Retinal pigment epithelial cell (primary cell): Measurements from ENCODE around the gene REEP5.
A peak's percentile ranks its signal among the peaks of the same experiment; 100 is the strongest.

Experiments
- DNase-seq: peaks from one replicate; pipeline ENCODE4 v3.0.0-alpha.2; 2010; ENCODE audit warnings: low read depth
- H3K4me3 ChIP-seq: 2 replicates; pipeline ENCODE4 v1.5.1; 2011; ENCODE audit warnings: mild to moderate bottlenecking, low read length, control low read depth, moderate library complexity
- TF ChIP-seq, protein P1 (sequence below): conservative IDR thresholded peaks from 2 replicates; pipeline ENCODE4 v1.5.1; 2011; ENCODE audit warnings: low read depth, low read length, control low read depth, inconsistent platforms

The REEP5 gene

DNA sequence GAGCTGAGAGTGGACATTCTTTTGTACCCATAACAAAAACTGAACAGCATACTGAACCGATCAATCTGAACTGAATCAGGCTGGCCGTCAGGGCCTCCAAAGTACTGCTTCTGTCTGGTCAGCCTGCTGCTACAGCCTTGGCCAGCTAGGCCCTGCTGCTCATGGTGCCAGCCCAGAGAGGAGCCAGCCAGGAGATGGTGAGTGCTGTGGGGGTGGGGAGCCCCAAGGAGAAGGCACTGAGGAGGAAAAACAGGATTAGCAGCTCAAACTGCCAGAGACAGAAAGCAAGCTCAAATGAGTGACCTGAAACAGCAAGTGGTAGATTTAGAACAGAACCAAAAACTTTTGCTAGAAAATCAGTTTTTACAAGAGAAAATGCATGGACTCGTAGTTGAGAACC lies 37.0 kb downstream of the REEP5 start:
- TF ChIP-seq, protein P1, sequence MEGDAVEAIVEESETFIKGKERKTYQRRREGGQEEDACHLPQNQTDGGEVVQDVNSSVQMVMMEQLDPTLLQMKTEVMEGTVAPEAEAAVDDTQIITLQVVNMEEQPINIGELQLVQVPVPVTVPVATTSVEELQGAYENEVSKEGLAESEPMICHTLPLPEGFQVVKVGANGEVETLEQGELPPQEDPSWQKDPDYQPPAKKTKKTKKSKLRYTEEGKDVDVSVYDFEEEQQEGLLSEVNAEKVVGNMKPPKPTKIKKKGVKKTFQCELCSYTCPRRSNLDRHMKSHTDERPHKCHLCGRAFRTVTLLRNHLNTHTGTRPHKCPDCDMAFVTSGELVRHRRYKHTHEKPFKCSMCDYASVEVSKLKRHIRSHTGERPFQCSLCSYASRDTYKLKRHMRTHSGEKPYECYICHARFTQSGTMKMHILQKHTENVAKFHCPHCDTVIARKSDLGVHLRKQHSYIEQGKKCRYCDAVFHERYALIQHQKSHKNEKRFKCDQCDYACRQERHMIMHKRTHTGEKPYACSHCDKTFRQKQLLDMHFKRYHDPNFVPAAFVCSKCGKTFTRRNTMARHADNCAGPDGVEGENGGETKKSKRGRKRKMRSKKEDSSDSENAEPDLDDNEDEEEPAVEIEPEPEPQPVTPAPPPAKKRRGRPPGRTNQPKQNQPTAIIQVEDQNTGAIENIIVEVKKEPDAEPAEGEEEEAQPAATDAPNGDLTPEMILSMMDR: no peak
- peak; percentile 17 for DNase-seq
- H3K4me3 ChIP-seq: no peak overlapping the region

DNA sequence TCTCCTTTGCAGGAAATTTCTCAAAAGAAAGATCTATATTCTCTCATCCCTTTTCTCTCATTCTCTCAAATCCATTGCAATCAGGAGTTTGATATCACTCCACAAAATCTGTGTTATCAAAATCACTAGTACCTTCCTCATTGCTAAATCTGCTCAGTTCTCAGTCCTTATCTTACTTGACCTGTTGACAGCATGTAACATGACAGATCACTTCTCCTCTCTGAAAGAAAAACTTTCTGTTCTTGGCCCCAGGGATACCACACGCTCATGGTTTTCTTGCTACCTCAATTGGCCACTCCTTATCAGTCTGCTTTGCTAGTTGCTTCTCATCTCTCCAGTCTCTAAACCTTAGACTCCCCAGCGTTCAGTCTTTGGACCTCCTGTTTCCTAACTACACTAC lies 38.8 kb downstream of the REEP5 start:
- TF ChIP-seq, protein P1: no peak
- no peak for DNase-seq
- H3K4me3 ChIP-seq: no peak overlapping the region

DNA sequence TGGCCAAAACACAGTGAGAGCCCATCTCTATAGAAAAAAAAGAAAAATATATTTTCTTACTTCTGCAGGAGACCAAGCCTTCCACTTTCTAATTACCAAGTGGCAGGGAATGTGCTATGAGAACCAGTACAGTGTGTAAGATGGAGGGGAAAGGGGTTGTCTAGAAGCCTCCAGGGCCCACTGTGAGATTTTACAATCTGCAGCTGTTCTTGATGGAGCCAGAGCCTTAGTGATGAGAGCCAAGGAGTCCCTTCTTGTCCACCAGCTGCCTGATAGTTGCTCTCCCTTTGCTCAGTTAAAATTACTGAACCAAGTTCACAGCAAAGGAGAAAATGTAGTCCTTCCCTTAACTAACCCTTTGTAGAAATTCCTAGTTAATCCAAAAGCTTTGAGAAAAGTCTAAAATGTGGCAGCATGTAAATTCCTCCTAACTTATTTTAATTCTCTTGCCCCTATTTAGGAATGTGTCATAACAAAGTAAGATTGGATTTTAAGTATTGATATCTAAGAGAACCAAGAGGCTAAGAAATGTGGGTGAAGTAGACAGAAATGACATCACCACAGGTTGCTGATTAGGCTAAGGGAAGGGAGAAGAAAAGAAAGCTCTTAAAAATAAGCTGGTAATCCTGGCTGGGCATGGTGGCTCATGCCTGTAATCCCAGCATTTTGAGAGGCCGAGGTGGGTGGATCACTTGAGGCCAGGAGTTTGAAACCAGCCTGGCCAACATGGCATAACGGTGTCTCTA lies 41.6 kb downstream of the REEP5 start:
- H3K4me3 ChIP-seq: no peak overlapping the region
- TF ChIP-seq, protein P1: no peak
- no peak for DNase-seq

DNA sequence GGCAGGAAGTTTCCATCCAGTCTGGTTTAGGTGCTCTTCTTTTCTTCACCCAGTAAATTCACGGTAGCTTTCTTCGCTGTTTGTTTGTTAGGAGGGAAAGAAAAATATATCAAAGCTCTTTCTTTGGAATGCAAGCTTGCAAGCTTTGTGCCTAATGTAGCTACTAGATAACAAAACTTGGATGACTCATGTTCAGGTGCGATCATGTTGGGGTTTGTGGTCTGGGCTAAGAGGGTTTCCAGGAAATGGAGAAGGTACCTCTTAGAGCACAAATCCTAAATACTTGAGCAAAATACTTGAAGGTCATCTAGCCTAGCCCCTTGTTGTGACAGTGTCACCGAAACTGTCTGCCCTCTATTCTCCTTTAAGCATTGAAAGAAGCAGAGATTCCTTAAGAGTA lies 43.3 kb downstream of the REEP5 start:
- TF ChIP-seq, protein P1: no peak
- no peak for DNase-seq
- no peak overlapping the region for H3K4me3 ChIP-seq

DNA sequence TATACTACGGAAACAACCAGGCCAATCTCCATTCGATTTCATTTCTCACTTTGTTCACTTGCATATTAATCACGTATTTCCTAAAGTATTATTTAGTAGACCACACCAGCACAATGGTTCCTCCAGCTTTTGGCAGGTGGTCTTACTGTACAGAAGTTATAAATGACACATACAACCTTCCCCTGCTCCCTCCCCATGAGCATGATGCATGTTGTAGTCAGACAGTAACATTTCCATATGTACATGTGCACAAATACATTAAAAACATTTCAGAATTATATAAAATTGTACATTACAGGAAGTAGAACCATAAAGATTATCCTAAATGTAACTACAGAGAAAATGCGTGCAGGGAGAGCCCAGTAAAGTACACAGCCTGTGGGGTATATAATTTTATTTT lies 43.9 kb downstream of the REEP5 start:
- TF ChIP-seq, protein P1: no peak
- DNase-seq: no peak
- H3K4me3 ChIP-seq: no peak overlapping the region

DNA sequence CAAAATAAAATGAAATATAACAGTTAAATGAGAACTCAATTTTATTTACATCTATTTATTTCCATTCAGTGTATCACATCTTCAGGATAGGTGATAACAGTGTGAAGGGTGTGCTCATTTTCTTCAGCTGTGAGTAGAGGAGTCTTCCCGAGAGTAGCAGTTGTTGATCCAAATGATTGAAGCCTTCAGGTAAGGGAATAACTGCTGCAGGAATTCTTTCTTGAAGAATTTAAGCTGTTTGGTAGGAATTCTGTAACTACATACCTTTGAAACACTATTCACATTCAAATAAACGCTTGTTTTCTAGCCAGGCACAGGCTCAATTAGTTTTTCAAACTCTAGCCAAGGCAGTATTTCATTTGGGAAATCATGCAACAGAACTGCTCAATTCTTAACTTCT lies 45.7 kb downstream of the REEP5 start:
- no peak overlapping the region for H3K4me3 ChIP-seq
- TF ChIP-seq, protein P1: no peak
- no peak for DNase-seq

DNA sequence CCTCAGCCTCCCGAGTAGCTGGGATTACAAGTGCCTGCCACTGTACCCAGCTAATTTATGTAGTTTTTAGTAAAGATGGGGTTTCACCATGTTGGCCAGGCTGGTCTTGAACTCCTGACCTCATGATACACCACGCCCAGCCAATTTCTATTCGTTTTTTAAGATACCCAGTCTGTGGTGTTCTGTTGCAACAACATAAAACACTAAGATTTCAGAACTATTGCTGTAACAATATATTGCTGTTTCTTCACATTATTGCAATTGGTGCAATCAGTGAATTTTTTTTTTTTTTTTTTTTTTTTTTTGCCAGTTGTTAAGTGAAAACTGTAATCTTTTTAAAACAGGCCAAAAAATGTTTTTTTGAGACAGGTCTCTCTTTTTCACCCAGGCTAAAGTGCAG lies 51.1 kb downstream of the REEP5 start:
- H3K4me3 ChIP-seq: no peak overlapping the region
- TF ChIP-seq, protein P1: no peak
- no peak for DNase-seq
